ENCODE data around the gene RRM2. TPM values are rescaled to one million over a fixed set of nuclear protein-coding genes. Genes with fewer than 3 reads are reported as not detected.
"Not testable (repeated sequence)": the region's sequence is repeated elsewhere in the genome, so short reads cannot be mapped to it uniquely, and the experiment has no call there.

Gene RRM2
- total RNA-seq, 1 experiment from 2014 or later: 187 TPM

GRCh38 chr2:10091182-10091888 is 31.2 kb upstream of the RRM2 start:
- DNase-seq (ENCODE audit: low read depth): no peak

DNA sequence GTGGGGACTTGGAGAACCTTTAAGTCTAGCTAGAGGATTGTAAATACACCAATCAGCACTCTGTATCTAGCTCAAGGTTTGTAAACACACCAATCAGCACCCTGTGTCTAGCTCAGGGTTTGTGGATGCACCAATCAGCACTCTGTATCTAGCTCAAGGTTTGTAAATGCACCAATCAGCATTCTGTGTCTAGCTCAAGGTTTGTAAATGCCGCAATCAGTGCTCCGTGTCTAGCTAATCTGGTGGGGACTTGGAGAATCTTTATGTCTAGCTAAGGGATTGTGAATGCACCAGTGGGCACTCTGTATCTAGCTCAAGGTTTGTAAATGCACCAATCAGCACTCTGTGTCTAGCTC is 30.7 kb upstream of the RRM2 start:
- not testable (repeated sequence) for DNase-seq (ENCODE audit: low read depth)

- DNase-seq (ENCODE audit: low read depth): no peak
Measured at GRCh38 chr2:10094271-10094814, 28.2 kb upstream of the RRM2 start.

- no peak for DNase-seq (ENCODE audit: low read depth)
Measured at GRCh38 chr2:10095175-10095574, 27.4 kb upstream of the RRM2 start.

DNA sequence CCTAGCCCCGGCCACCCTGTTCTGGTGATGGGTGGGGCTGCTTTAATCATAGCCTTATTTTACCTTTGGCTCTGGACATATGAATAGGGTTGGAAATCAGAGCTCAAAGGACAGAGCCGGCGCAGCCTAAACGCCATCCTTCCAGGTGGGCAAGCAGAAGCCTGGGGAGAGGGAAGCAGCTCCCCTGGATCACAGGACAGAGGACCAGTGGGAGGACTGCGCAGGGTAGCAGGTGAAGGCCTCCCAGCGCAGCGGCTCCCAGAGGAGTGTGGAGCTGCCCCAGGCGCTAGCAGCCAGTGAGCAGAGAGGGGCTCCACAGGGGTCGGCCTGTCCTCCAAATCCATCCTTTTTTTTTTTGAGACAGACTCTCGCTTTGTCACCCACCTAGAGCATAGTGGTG is 25.9 kb upstream of the RRM2 start:
- DNase-seq (ENCODE audit: low read depth): no peak

DNA sequence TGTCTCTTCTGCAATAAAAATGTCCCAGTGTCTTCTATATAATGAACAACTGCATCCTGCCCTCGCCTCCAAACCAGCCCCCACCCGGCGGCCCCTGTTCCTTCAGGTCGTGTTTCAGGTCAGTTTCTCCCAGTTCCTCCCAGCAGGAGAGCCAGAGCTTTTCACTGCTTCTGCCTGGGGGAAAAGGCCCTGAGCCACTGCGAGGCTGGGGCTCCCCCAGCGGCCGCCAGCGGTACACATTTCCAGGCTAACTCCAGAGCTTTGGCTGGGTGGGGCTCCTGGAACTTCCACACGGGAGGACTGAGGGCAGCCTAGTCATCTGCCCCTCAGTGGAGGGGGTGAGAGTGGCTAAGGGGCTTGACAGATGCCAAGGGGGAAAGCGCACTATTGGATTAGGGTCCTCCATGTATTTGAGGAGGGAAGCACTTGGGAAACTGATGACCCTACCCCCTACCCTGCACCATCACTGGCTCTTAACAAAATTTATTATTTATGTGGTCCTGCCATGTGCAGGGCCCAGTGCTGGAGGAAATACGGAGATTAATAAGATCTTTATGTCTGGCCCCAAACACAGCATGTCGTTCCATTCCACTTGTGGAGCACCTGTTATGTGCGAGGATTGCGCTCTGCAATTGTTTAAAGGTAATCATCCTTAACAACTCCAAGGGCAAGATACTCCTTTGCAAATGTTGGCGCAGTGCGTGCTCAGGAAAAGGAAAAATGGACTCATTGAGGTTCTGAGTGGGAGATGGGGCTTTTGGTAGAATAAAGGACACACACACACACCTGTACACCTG is 25.0 kb upstream of the RRM2 start:
- DNase-seq (ENCODE audit: low read depth): peak; percentile 47

DNA sequence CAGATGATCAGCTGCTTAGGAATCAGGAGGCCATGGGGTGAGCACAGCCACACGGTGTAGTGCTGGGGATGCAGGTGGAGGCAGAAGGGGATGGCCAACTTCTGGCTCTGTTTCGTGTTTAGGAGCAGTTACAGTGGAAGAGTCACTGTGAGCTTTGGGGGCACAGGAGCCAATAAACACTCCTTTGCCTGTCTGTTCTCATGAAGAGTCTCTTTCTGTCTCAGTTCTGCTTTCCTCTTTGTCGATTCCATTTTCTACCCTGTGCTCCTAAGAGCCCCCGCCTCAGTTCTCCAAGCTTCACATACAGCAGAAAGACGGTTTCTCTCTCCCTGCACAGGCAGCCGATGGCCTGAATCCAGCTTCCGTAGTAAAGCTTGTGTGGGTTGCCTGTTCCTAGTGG is 21.0 kb upstream of the RRM2 start:
- DNase-seq (ENCODE audit: low read depth): no peak

GRCh38 chr2:10103179-10103578 is 19.4 kb upstream of the RRM2 start:
- DNase-seq (ENCODE audit: low read depth): no peak

GRCh38 chr2:10104906-10105305 is 17.6 kb upstream of the RRM2 start:
- not testable (repeated sequence) for DNase-seq (ENCODE audit: low read depth)

DNA sequence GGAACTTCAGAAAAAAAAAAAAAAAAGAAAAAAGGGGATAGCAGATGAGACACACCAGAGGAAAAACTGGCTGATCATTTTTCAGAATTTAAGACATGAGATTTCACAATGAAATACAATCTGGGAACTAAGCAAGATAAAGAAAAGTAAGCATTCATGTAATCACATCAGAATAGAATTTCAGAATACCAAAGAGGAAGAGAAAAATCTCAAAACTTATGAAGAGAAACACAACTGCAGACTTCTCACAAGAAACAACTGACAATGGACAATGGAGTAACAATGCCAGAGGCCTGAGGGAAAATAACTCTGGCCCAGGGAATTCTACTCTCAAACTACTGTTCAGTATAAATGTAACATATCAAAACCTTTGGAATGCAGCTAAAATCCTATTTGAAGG is 13.2 kb upstream of the RRM2 start:
- DNase-seq (ENCODE audit: low read depth): no peak

DNA sequence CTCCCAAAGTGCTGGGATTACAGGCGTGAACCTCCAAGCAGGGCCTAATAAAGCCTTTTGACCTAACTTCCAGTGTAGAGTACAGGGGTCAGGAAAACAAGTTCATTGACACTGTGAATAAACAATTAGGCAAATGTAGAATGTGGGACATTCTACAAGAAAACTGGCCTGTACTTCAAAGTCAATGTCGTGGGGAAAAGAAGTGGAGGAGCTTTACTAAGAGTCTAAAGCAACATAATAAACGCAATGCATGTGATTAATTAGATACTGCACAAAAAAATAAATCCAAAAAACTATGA is 3.6 kb upstream of the RRM2 start:
- no peak for DNase-seq (ENCODE audit: low read depth)

GRCh38 chr2:10119601-10120157 is 2.9 kb upstream of the RRM2 start:
- DNase-seq (ENCODE audit: low read depth): no peak

GRCh38 chr2:10120158-10120876 is 2.2 kb upstream of the RRM2 start:
- peak; percentile 89 for DNase-seq (ENCODE audit: low read depth)

DNA sequence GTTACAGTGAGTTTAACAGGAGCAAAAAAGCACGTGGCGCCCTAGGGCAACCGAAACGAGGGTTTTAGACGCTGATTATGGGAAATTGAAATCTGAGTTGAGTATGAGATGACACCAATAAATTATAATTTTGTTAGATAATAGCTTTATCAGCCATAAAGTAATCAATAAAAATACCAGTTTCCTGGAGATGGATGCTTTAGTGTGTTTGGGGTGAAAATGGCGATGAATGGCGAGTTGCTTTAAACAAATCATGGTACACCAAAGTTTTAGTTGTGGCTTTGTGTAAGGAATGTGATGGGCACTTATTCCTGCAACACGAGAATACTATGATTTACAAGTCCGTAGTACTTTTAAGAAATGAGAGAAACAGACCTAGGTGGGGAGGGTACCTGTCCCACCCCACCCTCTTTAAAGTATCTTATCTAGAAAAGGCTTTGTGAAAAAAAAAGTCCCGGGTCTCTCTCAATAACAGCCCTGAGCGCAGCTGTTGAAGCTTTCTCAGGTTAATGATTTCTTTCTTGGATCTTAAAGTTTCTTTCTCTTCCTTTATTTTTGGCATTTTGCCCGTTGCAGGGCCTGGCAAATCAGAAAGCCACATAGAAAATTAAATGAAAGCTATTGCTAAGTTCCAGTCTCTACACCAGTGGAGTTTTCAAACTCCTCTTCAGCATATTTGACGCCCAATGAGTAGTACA is 1.5 kb upstream of the RRM2 start:
- DNase-seq (ENCODE audit: low read depth): peak; percentile 62

DNA sequence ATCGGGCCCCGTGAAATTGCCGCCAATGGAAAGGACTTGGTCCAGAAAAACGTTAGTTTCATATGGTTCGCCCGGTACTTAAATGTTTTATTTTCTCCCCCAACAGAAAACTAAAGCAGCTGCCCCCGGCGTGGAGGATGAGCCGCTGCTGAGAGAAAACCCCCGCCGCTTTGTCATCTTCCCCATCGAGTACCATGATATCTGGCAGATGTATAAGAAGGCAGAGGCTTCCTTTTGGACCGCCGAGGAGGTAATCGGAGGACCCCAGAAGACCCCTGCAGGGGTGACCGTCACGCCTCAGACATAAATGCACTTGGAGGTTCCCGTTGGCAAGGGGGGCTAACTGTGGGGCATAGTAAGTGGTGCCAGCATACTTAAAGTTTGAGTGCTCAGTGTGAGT is 742 bp downstream of the RRM2 start:
- DNase-seq (ENCODE audit: low read depth): no peak

DNA sequence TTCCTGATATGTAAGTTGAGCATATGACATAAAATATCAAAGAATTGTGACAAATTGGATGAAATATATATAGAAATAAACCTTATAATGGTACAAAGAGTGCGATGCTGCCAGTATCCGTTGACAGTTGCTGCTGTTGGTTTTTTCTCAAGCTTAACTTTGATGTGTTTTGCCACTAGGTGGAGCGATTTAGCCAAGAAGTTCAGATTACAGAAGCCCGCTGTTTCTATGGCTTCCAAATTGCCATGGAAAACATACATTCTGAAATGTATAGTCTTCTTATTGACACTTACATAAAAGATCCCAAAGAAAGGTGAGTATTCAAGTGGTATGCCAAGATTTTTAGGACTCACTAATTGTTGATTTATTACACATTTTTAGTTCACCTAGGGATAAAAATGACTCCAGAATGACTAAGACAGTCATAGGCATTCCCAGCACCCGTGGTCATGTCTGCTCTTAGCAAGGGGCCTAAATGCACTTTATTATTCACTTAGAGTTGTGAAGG is 2.1 kb downstream of the RRM2 start:
- DNase-seq (ENCODE audit: low read depth): peak; percentile 73

GRCh38 chr2:10125842-10126631 is 3.5 kb downstream of the RRM2 start:
- no peak for DNase-seq (ENCODE audit: low read depth)

DNA sequence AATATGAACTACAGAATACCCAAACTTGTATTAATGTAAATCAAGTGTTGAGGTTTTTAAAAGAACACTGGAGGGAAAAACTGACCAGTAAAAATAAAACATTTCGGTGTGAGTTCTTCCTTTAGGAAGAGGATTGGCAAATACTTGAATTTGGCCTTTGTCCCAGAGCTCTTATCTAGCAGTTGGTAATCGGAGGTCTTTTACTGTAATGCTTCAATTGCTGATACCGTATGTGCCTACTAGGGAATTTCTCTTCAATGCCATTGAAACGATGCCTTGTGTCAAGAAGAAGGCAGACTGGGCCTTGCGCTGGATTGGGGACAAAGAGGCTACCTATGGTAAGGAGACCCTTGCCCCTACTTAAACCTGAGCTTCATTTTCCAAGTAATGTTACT is 4.1 kb downstream of the RRM2 start:
- no peak for DNase-seq (ENCODE audit: low read depth)

DNA sequence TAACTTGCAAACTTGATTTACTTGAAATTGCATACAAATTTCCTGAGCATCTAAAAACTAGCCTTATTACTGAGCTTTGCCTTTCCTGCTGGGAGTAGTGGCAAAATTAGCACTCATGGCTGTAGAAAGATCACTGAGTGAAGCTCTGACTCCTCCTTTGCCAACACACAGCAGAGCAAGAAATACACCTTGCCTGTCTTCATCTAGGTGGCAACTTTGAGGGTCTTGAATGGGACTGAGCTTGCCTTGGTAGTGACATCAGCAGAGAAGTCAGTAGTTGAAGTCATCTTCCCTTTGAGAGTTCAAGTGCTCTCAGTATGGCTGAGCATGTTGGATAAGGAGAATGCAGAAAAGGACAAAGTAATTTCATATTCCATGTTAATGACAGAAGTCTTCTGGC is 5.9 kb downstream of the RRM2 start:
- no peak for DNase-seq (ENCODE audit: low read depth)

DNA sequence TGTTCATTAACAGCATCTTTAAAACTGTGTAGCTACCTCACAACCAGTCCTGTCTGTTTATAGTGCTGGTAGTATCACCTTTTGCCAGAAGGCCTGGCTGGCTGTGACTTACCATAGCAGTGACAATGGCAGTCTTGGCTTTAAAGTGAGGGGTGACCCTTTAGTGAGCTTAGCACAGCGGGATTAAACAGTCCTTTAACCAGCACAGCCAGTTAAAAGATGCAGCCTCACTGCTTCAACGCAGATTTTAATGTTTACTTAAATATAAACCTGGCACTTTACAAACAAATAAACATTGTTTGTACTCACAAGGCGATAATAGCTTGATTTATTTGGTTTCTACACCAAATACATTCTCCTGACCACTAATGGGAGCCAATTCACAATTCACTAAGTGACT is 7.0 kb downstream of the RRM2 start:
- no peak for DNase-seq (ENCODE audit: low read depth)

Measured in LHCN-M2 (cell line).